Colonic mucosa (tissue), 4 donors: ENCODE data around the gene FAM24A. TPM values are rescaled to one million over a fixed set of nuclear protein-coding genes. Genes with fewer than 3 reads are reported as not detected.

Source experiments
- DNase-seq: peaks from one replicate; pipeline ENCODE4 v3.0.0-alpha.2; 2020
- H3K27ac ChIP-seq: fragments of 200-600 bp; one replicate; pipeline ENCODE4 v1.8.0; 2021
- H3K27me3 ChIP-seq: fragments of 200-600 bp; one replicate; pipeline ENCODE4 v1.8.0; 2021
- H3K36me3 ChIP-seq: fragments of 200-600 bp; one replicate; pipeline ENCODE4 v1.8.0; 2021
- H3K4me1 ChIP-seq: fragments of 200-600 bp; one replicate; pipeline ENCODE4 v1.8.0; 2021; ENCODE audit warnings: mild to moderate bottlenecking
- H3K4me3 ChIP-seq: fragments of 200-600 bp; one replicate; pipeline ENCODE4 v1.8.0; 2021
- H3K9ac ChIP-seq, 2 donors: one replicate each; pipeline ENCODE4 v1.7.0; 2013; ENCODE audit warnings: control low read depth in 2 of 2, low read depth in 2 of 2, low read length in 2 of 2
- H3K9me3 ChIP-seq: fragments of 200-600 bp; one replicate; pipeline ENCODE4 v1.8.0; 2021
- CTCF ChIP-seq: fragments of 200-600 bp; IDR thresholded peaks from one replicate; pipeline ENCODE4 v1.8.0; 2022; ENCODE audit warnings: antibody characterized with exemption, mild to moderate bottlenecking
- intact Hi-C: fragments of 100-400 bp; cut with DNase I; formaldehyde crosslinking; loops from one replicate; pipeline ENCODE4 v1.14.1; 2022
- total RNA-seq, 2 donors: library from RNA; stranded (reverse); fragmentation: NEBNext Ultra II Directional in 1 of 2; extraction: Animal tissue kit (Norgen Biotek cat#: 25700) in 1 of 2; gene quantifications; one replicate each; pipeline ENCODE4 v1.2.1, GENCODE V29; 2021
- donor health status: healthy.
- donor health status: DM: no; HTN: no; CAD: no.
- donor health status: DM: no; HTN: no; CAD: no.

The FAM24A gene
- total RNA-seq, 2 donors from 2014 or later = not detected

- Histone ChIP-seq H3K27me3 (no peaks in the 10 kb centered on the region), H3K9me3 (no peaks in the 10 kb centered on the region), H3K4me1 (no peaks in the 10 kb centered on the region), H3K36me3 (no peaks in the 10 kb centered on the region), H3K9ac (no peak overlapping the region), H3K27ac (no peak overlapping the region), H3K4me3 (no peak overlapping the region)
- intact Hi-C loops = no loop called here
- no peak for DNase-seq
- no peak for TF ChIP-seq CTCF
Measured at GRCh38 chr10:122875843-122876466, 34.5 kb upstream of the FAM24A start.

DNA sequence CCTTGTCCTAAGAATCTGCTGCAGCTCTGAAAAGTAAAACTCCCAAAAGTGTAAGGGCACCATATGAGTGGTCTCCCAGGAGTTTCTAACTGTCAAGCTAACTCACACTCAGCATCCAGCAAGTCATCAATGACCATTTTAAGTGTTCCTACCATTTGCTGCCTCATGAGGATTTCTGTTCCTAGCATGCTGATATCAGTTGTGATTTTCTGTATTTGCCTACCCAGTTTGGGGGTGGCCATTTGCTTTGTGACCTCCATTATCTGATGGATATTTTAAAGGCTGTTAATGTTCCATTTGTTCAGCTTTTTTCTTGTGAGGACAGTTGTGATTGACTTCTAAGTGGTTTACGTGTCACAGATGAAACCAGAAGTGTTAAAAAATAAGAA is 33.9 kb upstream of the FAM24A start:
- Histone ChIP-seq H3K27ac (no peak overlapping the region), H3K9ac (no peak overlapping the region), H3K27me3 (no peaks in the 10 kb centered on the region), H3K4me1 (no peaks in the 10 kb centered on the region), H3K36me3 (no peaks in the 10 kb centered on the region), H3K4me3 (no peak overlapping the region), H3K9me3 (no peaks in the 10 kb centered on the region)
- no peak for DNase-seq
- intact Hi-C loops = no loop called here
- no peak for TF ChIP-seq CTCF

DNA sequence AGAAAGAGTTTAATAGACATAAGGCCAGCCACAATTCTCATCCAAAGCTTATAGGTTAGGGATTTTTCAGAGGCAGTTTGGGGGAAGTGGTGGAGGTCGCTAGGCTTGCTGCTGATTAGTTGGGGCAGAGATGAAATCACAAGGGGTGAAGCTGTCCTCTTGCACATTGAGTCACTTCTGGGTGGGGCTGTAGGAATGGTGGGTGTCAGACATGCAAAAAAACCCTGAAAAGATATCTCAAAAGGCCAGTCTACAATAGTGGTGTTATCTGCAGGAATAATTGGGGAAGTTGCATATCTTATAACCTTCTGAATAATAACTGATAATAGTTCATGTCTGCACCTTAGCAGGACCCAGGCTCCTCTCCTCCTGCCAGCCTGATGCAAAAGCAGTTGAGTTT is 33.1 kb upstream of the FAM24A start:
- TF ChIP-seq CTCF = no peak
- H3K27me3 ChIP-seq = no peaks in the 10 kb centered on the region
- DNase-seq = no peak
- no peak overlapping the region for H3K27ac ChIP-seq
- H3K9ac ChIP-seq = no peak overlapping the region
- H3K9me3 ChIP-seq = no peaks in the 10 kb centered on the region
- no peaks in the 10 kb centered on the region for H3K4me1 ChIP-seq
- no peaks in the 10 kb centered on the region for H3K36me3 ChIP-seq
- intact Hi-C loops = no loop called here
- H3K4me3 ChIP-seq = no peak overlapping the region

DNA sequence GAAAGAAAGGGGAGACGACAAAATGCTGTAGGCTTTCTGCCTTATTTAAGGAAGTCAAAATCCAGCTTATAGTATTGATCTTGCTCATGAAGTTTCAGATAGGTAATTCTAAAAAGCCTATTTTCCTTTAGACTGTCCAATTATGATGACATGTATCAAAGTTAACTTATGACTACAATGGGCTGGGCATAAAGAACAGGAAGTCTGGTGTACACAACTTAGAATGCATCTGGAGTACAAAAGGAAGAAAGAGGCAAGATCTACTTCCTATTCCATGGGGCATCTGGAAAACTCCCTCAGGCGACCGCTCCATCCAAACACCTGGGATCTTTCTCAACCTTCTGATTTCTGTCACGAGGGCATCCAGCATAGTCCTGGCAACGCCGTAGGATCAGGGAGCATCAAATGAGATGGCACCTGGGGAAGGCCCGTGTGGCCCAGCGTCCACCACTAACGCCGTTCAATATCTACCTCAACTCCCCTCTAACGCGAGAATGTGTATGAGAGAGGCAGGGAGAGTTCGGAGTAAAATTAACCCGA is 31.5 kb upstream of the FAM24A start:
- DNase-seq = no peak
- Histone ChIP-seq H3K4me3 (peak overlapping the region; percentile 67), H3K9me3 (no peaks in the 10 kb centered on the region), H3K9ac (peak overlapping the region; percentile 54 to 65), H3K27ac (peak overlapping the region; percentile 64), H3K27me3 (no peaks in the 10 kb centered on the region), H3K36me3 (no peaks in the 10 kb centered on the region), H3K4me1 (no peaks in the 10 kb centered on the region)
- intact Hi-C loops = no loop called here
- no peak for TF ChIP-seq CTCF

GRCh38 chr10:122879339-122880273 is 30.8 kb upstream of the FAM24A start, which contains the start of gene FAM24B:
Gene FAM24B, minus strand, starts transcription at chr10:122879581. Its CDS starts 29,066 bp downstream, at chr10:122850515.
- peak; percentile 97 for DNase-seq
- H3K4me1 ChIP-seq = no peaks in the 10 kb centered on the region
- H3K9me3 ChIP-seq = no peaks in the 10 kb centered on the region
- TF ChIP-seq CTCF = no peak
- H3K36me3 ChIP-seq = no peaks in the 10 kb centered on the region
- peak within 1 kb of the TSS; percentile 67 for H3K4me3 ChIP-seq
- H3K9ac ChIP-seq = peak within 1 kb of the TSS; percentile 54 to 65
- H3K27ac ChIP-seq = peak within 1 kb of the TSS; percentile 64
- no peaks in the 10 kb centered on the region for H3K27me3 ChIP-seq
- intact Hi-C loops = no loop called here
